ENCODE results near the gene CACNB4.
"Not testable (repeated sequence)": the region's sequence is repeated elsewhere in the genome, so short reads cannot be mapped to it uniquely, and the experiment has no call there.

Gene CACNB4

DNA sequence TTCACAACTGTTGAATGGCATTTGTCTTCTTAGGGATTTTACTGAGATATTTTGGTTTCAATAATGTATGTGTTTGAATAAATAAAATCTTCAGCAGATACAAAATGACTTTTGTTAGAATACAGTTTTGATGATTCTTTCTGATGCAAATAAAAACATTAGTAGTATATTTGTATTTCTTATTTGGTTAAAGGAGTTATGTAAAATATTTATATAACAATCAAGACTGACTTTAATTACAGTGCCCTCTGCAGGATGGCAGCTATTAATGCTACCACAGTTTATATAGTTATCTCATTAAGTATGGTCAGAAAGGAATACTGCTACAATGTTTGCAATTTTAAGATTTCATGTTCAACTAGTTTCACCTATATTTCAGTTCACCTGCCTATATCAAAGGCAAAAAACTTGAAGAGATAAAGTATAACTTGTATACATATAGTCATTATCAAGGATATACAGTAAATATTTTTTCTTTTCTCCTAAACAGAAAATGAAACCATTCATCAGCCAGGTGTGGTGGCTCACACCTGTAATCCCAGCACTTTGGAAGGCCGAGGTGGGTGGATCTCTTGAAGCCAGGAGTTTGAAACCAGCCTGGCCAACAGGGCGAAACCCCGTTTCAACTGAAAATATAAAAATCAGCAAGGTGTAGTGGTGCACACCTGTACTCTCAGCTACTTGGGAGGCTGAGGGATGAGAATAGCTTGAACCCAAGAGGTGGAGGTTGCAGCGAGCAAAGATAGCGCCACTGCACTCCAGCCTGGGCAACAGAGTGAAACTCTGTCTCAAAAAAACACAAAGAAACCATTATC lies 290.4 kb downstream of the CACNB4 start:
- peak in 1 of 2 donors; percentile 59 for DNase-seq

DNA sequence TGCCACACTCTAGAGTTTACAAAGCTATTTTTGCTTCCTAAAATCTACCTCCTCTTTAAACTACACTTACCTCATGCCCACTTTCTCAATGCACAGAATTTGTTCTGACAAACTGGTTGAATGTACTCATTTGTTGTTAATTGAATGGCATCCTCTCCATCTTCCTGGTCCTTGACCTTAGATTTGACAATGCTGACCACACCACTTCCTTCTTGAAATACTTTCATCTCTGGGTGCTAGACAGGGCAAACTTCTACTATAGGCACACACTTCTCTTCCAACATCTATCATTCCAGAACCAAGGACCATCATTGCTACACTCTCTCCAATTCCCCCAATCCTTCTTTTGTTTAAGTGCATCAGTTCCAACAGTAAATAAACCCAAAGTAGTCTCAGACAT lies 292.9 kb downstream of the CACNB4 start:
- no peak for DNase-seq

DNA sequence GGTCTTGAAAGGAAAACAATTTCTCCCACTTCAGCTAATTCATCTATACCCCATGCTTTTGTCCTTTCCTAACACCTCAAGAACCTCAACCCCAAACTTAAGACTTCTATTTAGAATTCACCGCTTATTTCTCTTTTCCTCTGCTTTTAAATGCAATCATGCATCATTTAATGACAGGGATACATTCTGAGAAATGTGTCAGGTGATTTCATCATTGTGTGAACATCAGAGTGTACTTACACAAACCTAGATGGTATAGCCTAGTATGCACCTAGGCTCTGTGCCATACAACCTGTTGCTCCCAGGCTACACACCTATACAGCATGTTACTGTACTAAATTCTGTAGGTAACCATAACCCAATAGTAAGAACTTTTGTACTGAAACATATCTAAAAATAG lies 293.5 kb downstream of the CACNB4 start:
- DNase-seq = no peak

DNA sequence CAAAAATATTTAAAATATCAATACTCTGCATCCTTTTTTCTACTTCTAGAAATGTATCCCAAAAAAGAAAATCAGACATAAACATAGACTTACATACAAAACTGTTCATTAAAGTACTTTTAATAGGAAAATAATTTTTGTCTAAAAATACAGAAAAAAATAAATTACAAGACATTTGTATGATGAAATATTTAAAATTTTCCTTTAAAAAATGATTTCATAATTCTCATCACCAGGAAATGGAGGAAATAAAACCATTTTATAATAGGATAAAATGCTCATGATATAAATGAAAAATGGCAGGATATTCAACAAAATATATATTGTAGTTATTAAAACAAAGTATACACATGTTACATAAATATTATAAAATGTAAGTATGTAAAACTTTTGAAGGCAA lies 295.0 kb downstream of the CACNB4 start:
- DNase-seq = no peak

DNA sequence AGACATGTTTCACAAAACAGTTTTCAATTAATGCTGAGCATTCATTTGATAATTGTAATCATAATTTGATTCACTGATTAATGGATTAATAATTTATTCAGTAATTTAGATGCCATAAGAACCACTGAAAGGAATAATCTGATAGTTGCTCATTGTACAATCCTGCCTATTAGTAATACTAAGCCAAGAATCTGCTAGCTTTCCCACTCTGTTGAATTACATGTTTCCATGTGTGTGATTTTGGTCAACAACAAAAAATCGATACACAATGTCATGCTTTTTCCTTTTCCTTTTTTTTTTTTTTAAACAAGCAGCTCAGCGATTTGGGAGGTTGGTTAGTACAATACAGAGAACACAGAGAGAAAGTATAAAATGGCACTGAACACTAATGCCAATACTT lies 296.5 kb downstream of the CACNB4 start:
- DNase-seq = no peak

GRCh38 chr2:151799886-151800292 lies 299.0 kb downstream of the CACNB4 start:
- DNase-seq = no peak

- no peak for DNase-seq
These were observed 302.1 kb downstream of the CACNB4 start for GRCh38 chr2:151796774-151797173.

GRCh38 chr2:151795646-151796240 lies 303.1 kb downstream of the CACNB4 start:
- no peak for DNase-seq

DNA sequence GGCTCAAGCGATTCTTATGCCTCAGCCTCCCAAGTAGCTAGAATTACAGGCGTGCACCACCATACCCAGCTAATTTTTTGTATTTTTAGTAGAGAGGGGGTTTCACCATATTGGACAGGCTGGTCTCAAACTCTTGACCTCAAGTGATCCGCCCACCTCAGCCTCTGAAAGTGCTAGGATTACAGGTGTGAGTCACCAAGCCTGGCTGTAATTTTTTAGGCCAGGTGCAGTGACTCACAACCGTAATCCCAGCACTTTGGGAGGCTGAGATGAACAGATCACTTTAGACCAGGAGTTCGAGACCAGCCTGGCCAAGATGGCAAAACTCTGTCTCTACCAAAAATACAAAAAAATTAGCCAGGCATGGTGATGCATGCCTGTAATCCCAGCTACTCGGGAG lies 304.4 kb downstream of the CACNB4 start:
- not testable (repeated sequence) for DNase-seq

- no peak for DNase-seq
These were observed 305.7 kb downstream of the CACNB4 start for GRCh38 chr2:151793123-151793522.

DNA sequence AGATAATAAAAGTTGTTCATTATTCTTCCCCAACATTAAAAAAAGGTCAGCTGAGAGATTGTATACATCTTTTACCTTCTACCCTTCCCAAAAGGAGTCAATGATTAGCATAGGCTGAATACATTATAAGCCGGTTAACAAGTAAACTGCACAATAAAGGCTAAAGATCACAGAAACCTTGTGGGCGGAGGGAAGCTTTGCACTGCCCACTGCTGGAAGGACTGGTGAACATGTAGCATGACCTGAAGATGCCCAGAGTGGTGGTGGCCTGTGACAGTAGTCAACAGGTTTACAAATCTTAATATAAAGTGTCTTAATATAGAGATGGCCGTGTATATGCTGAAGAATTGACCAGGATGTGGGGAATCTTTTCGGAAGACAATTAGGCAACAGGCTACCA lies 306.3 kb downstream of the CACNB4 start:
- no peak for DNase-seq

GRCh38 chr2:151791545-151791944 lies 307.3 kb downstream of the CACNB4 start:
- DNase-seq = no peak

DNA sequence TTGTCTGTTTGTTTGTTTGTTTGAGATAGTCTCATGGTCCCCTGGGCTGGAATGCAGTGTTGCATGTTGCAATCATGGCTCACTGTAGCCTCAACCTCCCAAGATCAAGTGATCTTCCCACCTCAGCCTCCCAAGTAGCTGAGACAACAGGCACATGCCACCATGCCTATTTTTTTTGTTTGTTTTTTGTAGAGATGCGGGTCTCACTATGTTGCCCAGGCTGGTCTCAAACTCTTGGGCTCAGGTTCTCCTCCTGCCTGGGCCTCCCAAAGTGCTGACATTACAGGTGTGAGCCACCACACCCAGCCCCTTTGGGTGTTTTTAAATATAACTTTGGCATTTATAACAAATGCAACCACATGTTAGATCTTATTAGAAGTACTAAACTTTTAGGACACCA lies 308.2 kb downstream of the CACNB4 start:
- DNase-seq = no peak

DNA sequence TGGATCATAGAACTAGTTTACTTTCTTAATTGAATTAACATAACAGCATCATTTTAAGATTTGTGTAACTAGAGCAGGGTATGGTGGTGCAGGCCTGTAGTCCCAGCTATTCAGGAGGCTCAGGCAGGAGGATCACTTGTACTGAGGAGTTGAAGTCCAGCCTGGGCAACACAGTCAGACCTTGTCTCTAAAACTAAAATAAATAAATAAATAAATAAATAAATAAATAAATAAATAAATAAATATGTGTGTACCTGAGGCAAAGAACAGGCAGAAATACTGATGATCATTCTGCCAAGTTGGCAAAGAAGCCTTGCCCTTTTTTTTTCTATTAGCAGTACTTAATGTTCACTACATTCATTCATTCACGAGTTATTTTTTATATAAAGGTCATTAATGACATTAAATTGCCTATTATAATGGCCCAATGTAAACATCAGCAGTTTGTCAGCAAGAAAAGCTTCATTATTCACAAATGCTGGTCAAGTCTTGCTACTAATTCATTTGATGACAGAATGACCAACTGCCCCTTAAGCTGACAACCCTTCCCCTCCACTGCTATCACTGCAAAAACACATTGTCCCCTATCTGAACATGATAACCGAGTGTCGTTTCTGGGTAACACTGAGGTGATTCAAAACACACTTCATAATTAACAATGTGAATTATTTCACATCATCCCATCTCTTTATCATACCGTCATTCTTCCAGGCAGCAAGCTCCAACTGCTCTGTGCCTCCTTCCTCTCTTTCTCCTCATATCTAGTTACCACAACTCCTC lies 309.6 kb downstream of the CACNB4 start:
- DNase-seq = no peak

DNA sequence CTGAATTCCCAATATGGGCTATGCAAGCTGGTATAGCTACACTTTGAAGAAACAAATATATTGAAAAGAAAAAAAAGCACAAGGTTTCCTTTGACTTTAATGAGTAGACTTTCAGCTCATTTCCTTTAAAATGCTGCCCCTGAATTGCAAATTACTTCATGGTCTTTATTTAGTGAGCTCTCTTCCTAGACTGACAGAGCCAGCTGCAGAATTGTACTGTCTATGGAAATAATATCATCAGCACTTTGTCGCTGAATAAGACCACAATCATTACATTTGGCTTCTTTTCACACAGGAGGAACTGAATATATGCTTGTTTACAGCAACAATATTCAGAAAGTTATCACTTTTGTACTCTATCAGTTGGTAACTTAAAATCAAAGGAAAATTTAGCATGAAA lies 312.4 kb downstream of the CACNB4 start:
- DNase-seq = no peak

DNA sequence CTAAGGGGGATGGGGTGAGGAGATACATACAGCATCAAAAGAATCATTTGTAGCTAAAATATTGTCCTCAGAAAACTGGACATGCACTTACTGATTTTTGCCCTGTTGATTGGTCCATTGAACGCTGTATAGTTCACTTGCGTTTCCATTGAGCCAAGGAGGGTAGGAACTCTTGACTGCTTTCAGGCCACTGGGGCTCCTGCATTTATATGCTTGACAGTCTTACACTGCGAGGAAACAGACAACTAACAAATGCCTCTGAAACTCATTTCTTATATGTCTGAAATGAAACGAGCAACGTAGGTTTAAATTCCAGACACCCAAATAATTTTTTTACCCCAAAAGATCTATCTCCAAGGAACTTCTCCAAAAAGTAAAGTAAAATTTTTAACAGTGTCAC lies 312.8 kb downstream of the CACNB4 start:
- DNase-seq = no peak

- DNase-seq = no peak
These were observed 315.7 kb downstream of the CACNB4 start for GRCh38 chr2:151783133-151783520.

Data from CD4-positive, alpha-beta T cell treated with Interleukin-4 for 1 hour (primary cell).